A204.1 (cell line): ENCODE measurements around the gene GALNS.
"Not testable (repeated sequence)": the region's sequence is repeated elsewhere in the genome, so short reads cannot be mapped to it uniquely, and the experiment has no call there.

Source experiments
- FAIRE-seq: peaks from 2 replicates; lab custom pipeline; 2012; peaks lifted over from hg19 to GRCh38; lab: Jason Lieb, UNC

Gene GALNS

DNA sequence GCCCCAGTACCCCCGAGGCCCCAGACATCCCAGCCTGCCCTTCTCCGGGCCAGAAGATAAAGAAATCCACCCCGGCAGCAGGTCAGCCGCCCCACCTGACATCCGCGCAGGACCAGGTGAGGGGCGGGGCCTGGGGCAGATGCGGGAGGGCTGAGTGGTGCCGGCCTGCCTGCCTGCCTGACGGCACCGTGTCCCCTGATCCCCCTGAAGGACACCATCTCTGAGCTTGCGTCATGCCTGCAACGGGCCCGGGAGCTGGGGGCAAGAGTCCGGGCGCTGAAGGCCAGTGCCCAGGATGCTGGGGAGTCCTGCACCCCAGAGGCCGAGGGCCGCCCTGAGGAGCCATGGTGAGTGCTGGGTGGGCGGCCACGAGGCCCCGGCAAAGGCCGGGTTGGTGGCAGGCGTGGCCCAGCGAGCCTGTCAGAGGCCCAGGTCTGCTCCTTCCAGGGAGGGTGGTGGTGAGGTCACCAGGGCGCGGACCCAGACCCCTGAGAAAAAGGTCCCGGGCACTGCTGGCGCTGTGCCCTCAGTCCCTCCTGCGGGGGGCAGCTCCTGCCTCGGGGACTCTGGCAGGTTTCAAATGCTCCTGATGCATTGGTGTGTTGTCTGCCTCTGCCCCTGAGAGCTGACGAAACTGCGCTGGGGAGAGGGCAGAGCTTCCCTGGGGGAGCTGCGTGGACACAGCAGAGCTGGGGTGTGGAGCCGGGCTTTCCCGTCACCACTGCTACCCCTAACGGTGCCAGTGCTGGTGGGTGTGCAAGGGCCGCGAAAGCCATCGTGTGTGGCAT is 52.0 kb downstream of the GALNS start:
- FAIRE-seq = no peak

DNA sequence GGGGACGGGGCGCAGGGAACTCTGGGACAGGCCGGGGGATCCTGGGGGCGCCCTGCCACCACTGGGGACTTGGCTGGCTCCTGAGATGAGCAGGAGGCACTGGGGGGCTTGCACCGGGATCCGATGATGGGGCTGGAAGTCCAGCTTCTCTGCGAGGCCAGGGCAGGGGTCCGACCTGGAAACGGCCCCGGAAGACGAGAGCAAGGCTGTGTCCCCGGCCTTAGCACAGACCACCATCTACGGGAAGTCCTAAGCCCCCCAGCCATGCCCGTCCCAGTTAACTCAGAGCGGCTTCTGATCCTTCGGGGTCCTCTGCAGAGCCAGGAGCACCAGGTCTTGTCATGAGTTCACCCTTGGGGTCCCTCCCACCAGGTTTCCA is 52.6 kb downstream of the GALNS start:
- FAIRE-seq = no peak

DNA sequence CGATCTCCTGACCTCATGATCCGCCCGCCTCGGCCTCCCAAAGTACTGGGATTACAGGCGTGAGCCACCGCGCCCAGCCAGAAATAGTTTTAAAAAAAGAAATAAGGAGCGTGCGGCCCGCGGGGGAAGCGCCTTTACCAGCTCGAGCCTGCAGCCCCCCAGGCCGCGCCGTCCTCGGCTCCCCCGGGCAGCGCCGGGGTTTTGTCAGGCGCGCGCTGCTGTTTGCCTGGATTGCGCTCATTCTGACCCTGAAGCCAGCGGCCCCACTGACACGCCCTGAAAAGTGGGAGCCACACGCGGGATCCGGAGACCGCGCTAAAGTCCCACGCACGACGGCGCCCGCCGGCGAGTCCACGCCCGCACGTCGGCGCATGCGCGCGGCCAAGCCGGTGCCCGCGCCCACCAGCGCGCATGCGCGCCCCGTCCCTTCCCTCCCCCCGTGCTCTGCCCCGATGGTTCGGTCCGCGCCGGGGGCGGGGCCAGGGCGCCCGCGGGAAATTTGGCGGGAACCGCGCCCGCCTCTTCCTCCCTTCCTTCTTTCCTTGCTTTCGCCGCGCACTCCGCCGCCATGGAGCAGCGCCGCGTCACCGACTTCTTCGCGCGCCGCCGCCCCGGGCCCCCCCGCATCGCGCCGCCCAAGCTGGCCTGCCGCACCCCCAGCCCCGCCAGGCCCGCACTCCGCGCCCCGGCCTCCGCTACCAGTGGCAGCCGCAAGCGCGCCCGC is 53.3 kb downstream of the GALNS start, which contains the start of gene CDT1:
TSS of gene CDT1 (plus strand) at position 526 of the 724 bp plus-strand sequence. CDS start at position 569, 43 bp downstream.
- no peak for FAIRE-seq

DNA sequence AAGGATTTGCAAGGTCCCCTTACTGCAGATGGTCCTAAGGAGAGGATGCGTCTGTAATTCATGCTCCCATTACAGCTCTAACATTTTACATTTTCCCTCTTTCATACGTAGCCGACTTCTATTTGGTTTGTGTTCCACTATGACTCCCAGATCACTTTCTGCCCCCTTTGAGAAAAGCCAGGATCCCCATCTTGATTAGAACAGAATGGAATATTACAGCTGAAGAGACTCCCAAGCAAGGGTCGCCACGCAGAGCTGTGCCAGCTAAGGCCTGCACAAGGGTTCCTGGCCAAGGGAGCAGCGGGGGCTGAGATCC is 56.5 kb downstream of the GALNS start:
- FAIRE-seq = no peak

DNA sequence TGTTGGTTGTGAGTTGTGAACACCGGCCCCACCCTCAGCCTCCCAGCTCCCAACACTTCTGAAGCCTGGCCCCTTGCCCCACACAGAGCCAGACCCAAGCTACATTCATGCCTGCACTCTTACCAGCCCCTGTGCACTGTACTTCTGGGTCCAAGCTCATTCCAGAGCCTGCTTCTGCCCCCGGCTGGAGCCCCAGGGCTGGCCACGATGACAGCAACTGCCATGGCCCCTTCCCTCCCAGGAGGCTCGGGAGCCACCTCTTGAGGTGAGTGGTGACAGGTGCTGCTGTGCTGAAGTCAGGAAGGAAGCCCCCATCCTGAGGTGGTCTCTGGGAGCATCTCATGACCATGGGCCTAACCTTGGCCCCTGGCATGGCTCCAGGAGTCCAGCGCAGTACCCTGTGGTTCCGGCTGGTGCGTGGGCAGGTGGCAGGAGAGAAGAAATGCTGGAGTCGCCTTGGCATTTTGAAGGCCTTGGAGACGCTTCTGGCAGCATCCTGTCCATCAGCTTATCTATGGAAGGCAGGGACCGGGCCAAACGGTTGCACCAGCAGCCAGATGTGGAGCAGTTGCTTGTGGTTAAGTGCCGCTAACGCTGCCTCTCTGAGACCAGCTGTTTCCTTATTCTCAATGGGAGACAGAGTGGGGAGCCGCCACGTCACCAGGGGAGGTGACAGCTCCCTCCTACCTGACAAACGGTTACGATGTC is 57.0 kb downstream of the GALNS start:
- FAIRE-seq = no peak

DNA sequence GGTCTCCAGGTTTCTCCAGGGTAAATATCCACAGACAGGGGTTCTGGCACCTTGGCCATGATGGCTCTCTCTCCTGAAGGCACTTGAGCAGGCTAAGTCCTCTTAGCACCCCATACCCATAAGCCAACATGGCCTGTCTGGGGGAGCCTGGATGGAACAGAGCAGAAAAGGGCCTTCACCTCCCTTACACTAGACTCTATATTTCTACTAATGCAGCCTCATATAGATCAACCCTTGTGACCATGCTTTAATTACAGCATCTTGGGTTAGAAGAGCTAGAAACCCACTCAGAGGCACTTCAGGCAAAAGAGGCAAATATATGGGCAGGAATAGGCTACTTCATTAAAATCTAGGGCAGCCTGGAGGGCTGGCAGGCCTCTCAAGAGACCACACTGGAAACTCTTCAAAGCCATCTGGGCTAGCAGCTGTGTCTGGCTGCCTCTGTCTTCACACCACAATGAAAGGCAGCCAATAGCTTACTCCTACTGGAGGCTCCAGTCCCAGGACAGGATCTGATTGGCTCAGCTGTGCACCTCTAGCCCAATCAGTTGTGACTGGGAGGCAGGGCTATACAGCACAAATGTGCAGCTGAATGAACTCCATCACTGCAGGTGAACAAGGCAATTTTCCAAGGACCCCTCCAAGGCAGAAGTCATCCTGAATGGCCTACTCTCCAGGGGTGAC is 57.8 kb downstream of the GALNS start:
- FAIRE-seq = no peak

DNA sequence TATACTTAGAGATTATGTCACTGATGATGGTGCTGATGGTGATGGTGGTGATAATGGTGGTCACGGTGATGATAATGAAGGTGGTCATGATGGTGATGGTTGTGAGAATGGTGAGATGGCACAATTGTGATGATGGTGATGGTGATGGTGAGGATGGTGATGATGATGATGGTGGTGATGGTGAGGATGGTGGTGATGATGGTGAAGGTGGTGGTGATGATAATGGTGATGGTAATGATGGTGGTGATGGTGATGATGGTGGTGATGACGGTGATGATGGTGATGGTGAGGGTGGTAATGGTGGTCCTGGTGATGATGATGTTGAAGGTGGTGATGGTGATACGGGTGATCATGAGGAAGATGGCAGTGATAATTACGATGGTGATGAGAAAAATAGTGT is 58.7 kb downstream of the GALNS start:
- no peak for FAIRE-seq

DNA sequence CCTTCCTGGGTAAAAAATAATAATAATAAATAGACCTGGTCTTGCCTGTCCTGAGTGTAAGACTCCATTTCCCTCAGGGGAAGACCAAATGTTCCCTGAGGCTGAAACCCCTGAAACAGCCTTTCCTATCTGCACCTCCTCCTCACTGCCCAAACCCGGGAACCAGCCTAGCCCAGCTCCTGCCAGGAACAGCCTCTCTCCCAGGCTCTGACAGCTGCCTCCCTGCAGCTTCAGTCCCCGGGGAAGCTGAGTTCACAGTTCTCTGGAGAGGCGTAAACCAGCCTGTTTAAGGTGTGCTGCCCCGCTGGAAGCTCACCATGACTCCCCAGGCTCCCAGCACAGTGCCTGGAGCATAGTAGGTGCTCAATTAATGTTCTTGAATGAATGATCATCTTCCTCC is 60.5 kb downstream of the GALNS start:
- no peak for FAIRE-seq

DNA sequence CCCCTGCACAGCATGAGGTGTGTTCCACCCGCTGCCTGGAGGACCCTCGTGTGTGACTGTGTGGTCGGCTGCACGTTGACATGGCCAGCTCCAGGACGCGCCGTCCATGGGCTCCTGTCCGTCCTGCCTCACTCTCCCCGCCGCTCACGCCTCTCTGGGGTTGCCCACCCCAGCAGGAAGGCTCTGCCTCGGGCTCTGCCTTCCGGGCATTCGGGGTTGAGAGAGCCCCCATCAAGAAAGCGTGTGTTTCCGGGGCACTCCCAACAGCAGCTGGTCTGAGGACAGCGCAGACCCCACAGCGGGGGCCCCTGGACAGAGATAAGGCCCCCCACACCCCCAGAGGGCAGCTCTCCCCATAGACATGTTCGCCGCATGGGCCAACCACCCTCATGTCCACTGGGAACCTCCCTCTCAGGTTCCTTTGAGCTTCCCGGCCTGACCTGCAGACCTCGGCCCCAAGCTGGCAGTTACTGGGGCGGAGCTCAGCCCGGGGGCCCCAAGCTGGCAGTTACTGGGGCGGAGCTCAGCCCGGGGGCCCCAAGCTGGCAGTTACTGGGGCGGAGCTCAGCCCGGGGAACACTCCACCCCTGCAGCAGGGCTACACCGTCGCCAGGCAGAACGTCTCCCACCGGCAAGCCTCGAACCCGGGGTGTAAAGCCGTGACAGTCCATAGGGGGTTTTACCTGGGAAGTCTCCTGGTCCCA is 63.3 kb downstream of the GALNS start:
- FAIRE-seq = no peak

DNA sequence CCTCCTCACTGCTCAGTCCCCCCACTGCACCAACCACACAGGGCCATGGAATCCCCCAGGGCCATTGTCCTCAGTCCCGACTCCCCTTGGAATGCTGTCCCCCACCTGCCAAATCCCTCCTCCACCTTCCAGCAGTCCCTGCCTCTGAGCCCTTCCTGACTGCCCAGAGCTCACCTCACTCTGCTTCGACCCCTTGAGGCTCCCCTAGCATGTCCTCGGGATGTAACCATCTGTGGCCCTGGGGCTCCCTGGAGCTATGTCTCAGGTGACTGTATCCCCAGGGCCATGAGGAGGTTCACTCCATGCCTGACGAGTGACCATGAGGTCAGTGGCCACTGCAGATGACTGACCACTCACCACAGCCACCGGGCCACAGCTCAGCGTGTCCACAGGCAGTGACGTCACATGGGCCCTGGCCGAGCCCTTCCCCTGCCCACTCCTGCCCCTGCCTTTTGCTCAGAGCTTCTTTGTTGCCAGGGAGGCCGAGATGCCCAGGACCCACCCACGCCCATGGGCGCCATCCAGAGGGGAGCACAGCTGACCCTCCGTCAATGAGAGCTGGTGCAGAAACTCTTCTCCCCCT is 64.0 kb downstream of the GALNS start:
- no peak for FAIRE-seq

DNA sequence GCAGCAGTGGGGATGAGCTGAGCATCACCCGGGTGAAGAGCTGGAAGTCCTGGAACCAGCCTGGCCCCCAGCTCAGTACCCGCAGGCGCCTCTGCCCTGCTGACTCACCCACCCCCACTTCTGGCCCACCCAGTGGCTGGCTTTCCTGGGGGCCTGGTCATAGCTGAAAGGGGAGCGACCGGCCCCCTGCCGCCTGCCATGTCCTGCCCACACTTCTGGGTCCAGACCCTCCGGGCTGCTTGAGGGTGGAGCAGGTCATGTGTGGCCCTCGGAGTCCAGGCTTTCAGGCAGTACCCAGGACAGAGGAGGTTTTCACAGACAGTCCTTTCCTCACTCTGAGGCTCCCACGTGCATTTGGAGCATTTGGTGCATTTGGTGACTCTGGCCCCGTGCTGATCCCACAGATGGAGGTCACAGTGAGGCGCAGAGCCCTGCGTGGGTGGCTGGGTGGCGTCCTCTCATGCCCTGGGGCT is 64.6 kb downstream of the GALNS start:
- FAIRE-seq = no peak

DNA sequence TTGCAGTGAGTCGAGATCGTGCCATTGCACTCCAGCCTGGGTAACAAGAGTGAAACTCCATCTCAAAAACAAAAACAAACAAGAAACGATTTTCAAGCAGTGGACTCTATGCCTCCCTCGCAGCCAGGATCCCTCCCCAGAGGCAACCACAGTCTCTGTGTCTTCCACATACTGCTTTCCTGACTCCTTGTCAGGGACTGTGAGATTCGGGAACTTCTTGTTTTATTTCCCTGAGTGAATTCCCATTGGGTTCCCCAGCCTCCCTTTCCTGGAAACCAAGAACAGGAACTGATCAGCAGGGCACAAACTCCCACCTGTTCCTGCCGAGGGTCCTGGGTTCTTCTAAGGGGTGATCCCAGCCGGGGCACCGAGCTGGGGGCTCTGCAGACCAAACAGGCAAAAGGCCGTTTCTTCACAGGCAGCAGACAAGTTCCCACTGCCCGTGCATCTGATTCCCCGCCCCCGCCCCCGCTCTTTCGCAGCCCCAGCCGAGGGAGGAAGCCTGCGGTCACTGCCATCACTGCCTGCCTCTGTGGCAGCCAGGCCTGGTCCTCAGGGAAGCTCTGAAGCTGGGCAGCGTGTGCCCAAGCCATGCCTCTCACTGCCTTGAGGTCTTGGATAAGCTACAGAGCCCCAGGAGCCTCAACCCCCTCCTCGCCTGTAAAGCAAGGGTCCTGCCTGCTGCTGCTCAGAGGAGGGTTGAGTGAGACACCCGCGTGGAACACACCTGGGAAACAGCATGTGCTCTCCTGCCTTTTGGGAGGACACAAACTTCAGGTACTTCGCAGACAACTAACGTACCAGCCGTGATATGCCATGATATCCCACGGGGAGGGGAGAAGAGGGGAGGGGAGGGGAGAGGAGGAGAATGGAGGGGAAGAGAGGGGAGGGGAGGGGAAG is 66.2 kb downstream of the GALNS start:
- no peak for FAIRE-seq

DNA sequence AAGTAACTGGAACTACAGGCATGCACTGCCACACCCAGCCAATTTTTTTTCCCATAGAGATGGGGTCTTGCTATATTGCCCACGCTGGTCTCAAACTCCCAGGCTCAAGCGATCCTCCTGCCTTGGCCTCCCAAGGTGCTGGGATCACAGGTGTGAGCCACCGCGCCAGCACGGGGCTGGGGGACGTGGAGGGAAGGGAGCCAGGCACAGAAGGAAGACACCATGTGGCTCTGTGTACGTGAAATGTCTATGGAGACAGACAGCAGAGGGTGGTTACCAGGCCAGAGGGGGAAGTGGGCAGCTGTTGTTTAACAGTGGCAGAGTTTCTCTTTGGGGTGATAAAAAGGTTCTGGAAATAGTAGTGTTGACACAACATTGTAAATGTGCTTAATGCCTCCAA is 67.2 kb downstream of the GALNS start:
- FAIRE-seq = no peak

DNA sequence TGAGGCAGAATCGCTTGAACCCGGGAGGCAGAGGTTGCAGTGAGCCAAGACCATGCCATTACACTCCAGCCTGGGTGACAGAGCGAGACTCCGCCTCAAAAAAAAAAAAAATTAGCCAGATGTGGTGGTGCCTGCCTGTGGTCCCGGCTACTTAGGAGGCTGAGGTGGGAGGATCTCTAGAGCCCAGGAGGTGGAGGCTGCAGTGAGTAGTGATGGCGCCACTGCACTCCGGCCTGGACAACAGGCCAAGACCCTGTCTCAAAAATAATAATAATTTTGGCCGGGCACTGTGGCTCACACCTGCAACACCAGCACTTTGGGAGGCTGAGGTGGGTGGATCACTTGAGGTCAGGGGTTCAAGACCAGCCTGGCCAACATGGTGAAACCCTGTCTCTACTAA is 68.0 kb downstream of the GALNS start:
- FAIRE-seq = not testable (repeated sequence)

DNA sequence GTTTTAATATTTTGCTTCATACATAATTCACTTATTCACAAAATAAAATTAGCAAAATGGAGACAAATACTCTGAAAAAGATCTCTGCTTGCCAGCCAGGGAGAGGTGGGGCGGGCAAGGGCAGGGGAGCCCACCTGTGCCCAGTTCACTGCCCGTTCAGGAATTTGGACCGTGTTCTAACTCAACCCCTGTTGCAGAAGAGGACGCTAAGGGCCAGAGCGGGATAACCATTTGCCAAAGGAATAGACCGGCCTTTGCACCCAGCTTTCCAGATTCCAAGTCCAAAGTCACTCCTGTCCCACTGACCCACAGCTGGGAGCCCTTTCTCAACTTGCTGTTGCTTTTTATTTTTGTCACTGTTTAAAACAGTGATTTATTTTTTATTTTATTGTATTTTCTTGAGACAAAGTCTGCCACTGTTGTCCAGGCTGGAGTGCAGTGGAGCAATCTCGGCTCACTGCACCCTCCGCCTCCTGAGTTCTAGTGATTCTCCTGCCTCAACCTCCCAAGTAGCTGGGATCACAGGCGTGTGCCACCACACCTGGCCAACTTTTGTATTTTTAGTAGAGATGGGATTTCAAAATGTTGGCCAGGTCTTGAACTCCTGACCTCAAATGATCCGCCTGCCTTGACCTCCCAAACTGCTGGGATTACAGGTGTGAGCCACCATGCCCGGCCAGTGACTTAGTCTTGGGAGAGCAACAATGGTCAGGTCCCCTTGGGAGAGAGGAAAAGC is 69.0 kb downstream of the GALNS start:
- FAIRE-seq = no peak

DNA sequence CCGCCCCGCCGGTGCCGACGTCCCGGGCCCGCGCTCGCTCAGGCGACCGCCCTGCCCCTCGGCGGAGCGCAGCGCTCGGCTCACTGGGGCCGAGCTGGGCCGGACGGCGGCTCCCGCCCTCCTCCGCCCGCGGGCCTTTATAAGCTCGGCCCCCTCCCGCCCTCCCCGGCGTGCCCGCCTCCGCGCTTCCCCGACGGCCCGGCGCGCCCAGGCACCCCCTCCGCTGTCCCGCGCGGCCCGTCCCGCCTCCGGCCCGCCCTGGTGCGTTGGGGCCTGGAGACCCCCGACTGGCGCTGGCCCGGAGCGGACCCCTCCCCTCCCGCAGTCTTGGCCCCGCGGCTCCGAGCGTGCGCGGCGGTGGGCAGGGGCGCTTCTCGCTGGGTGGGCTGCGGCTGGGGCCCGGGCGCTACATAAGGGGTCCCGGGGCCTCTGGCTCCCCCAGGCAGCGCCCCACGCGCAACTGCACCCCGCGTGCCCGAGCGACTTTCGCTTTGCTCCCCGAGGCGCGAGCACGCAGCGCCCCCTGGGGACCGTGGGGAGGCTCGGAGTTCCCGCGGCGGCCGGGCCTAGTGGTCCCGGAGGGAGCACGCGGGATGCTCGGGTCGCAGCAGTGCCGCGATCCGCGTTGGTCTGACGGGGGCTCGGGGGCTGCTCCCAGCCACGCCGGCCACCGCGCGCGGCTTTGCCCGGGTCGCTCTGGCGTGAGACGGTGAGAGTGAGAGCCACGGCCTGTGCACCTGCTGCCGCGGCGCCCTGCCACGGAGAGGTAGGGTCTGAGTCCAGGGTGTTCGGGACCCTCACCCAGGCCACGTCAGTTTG is 71.4 kb downstream of the GALNS start, which contains the start of gene PIEZO1:
TSS of gene PIEZO1 (minus strand) at position 115 of the 819 bp plus-strand sequence. CDS start 256 bp downstream, outside the sequence.
- FAIRE-seq = no peak

DNA sequence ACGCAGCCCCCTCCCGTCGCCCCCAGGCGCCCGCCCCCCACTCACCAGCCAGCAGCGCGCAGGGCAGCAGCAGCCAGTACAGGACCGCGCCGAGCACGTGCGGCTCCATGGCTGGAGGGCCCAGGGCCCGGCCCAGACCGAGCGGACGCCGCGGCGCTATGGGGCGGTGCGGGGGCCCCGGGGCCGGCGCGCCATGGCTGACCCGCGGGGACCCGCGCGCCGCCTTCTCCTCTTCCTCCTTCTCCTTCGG is 72.0 kb downstream of the GALNS start:
- no peak for FAIRE-seq

DNA sequence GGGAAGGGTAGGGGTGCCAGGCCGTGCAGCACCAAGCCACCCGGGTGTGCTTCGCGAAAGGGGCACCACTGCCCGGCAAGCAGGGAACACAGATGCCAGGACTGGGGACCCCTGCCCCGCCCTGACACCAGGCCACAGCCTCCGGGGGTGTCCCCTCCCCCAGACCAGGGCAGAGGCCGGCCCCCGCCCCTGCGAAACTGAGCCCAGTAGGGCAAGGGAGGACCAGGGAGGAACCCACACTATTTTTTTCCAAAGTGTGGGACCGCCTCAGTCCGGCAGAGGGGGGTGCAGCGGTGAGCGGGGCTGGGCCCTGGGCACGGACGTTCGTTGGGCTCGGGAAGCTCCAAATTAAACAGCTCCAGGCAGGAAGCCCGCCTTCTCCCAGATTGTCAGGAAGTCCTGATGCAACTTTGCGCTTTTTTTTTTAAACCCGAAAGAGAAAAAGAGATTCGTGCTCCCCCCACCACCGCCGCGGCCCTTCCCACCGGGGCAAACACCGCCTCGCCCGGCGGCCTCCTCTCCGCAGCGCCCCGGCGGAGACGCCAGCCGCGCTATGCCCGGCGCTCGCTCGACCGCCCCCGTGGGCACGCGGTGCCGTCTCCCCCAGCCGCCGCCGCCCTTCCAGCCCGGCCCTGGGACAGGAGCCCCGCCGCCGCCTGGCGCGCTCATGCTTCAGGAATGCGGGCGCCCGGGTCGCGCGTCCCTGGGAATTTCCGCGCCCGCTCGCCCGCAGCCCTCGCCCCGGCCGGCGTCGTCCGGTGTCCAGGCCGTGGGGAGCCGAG is 72.5 kb downstream of the GALNS start:
- no peak for FAIRE-seq
